Measurements from ENCODE around the gene COL4A3.

Gene COL4A3

DNA sequence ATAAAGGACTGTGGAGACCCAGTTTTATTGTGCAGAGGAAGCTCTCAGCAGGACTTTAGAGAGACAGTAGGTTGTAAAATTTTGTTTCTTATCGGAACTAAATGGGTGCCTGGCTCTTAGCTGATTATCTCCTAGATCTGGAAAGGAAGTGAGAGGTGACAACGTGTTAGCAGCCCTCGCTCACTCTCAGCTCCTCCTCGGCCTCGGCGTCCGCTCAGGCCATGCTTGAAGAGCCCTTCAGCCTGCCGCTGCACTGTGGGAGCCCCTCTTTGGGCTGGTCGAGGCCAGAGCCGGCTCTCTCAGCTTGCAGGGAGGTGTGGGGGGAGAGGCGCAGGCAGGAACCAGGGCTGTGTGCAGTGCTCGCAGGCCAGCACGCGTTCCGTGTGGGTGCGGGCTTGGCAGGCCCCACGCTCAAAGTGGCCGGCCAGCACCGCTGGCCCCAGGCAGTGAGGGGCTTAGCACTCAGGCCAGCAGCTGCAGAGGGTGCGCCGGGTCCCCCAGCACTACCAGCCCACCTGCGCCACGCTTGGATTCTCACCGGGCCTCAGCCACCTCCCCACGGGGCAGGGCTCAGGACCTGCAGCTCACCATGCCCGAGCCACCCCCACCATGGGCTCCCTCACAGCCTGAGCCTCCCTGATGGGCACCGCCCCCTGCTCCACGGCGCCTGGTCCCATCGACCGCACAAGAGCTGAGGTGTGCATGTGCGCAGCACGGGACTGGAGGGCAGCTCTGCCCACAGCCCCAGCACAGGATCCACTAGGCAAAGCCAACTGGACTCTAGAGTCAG, 156.1 kb downstream of the COL4A3 start:
- no peak overlapping the region for H3K4me3 ChIP-seq (ENCODE audit: control insufficient read depth, low read depth, low read length)
- TF ChIP-seq, protein P1, sequence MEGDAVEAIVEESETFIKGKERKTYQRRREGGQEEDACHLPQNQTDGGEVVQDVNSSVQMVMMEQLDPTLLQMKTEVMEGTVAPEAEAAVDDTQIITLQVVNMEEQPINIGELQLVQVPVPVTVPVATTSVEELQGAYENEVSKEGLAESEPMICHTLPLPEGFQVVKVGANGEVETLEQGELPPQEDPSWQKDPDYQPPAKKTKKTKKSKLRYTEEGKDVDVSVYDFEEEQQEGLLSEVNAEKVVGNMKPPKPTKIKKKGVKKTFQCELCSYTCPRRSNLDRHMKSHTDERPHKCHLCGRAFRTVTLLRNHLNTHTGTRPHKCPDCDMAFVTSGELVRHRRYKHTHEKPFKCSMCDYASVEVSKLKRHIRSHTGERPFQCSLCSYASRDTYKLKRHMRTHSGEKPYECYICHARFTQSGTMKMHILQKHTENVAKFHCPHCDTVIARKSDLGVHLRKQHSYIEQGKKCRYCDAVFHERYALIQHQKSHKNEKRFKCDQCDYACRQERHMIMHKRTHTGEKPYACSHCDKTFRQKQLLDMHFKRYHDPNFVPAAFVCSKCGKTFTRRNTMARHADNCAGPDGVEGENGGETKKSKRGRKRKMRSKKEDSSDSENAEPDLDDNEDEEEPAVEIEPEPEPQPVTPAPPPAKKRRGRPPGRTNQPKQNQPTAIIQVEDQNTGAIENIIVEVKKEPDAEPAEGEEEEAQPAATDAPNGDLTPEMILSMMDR (conservative IDR thresholded peaks at IDR 0.05; ENCODE audit: control insufficient read depth, insufficient read depth, low read depth, low read length) = no peak
- DNase-seq (ENCODE audit: low read depth) = no peak

DNA sequence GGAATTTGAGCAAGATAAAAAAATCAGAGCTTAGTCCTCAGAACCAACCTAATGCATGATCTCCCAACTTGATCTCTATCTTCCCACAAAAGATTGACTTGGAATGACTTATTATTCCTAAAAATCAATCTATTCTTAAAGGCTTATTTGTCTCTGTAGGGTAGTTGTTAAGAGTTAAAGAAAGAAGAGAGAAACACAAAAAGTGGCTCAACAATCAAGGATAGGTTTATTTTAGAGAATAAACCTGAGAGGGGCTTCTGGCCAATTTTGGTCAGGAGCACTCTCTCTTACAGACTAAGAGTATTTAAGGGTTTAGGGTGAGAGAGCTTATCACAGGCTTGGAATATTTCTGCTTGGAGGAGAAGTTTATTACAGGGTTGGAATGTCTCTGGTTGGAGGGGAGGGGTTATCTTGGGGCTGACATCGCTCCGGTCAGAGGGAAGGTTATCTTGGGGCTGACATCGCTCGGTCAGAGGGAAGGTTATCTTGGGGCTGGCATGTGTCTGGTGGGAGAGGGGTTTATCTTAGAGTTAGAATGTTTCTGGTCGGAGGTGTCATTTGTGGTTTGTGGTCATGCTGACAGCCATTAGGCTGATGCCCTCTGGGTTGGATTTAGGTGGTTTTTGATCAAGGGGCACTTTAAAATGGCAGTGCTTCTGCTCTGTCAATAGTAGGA, 158.2 kb downstream of the COL4A3 start:
- no peak overlapping the region for H3K4me3 ChIP-seq (ENCODE audit: control insufficient read depth, low read depth, low read length)
- TF ChIP-seq, protein P1 (conservative IDR thresholded peaks at IDR 0.05; ENCODE audit: control insufficient read depth, insufficient read depth, low read depth, low read length) = no peak
- no peak for DNase-seq (ENCODE audit: low read depth)

DNA sequence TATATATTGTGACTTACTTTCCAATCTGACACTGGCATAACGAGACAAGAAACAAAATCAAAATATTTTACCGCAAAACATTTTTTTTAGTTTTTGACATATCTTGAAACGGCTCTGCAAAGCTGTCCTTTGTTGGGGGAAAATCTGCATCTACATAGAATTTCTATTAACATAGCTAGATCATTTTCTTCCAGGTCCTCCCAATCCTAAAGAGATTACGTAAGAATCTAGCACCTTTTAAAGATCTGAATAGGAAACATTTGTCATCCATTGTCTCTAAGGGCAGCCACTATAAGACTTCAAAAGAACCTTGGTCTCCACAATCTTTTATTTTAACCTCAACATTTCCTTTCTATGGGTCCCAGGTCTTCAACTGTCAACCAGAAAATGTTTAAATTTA, 159.4 kb downstream of the COL4A3 start:
- no peak for DNase-seq (ENCODE audit: low read depth)
- no peak overlapping the region for H3K4me3 ChIP-seq (ENCODE audit: control insufficient read depth, low read depth, low read length)
- TF ChIP-seq, protein P1 (conservative IDR thresholded peaks at IDR 0.05; ENCODE audit: control insufficient read depth, insufficient read depth, low read depth, low read length) = no peak

DNA sequence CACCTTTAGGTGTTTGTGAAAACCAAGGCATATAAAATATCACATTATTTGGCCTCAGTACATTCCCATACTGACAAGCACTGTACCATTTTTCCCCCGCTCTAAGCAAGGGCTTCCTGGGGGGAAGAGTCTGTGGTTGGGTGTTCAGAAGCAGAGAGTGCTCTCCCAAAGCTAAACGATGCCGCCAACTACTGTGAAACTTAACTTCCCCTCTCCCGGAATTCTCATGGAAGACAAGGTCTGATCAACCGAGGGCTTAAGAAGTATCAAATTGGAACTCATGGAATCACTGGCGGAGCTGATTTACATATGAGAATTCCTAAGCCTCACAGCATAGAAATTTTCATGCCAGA, 160.2 kb downstream of the COL4A3 start:
- H3K4me3 ChIP-seq (ENCODE audit: control insufficient read depth, low read depth, low read length) = peak overlapping the region; percentile 97
- DNase-seq (ENCODE audit: low read depth) = no peak
- TF ChIP-seq, protein P1 (conservative IDR thresholded peaks at IDR 0.05; ENCODE audit: control insufficient read depth, insufficient read depth, low read depth, low read length) = no peak

DNA sequence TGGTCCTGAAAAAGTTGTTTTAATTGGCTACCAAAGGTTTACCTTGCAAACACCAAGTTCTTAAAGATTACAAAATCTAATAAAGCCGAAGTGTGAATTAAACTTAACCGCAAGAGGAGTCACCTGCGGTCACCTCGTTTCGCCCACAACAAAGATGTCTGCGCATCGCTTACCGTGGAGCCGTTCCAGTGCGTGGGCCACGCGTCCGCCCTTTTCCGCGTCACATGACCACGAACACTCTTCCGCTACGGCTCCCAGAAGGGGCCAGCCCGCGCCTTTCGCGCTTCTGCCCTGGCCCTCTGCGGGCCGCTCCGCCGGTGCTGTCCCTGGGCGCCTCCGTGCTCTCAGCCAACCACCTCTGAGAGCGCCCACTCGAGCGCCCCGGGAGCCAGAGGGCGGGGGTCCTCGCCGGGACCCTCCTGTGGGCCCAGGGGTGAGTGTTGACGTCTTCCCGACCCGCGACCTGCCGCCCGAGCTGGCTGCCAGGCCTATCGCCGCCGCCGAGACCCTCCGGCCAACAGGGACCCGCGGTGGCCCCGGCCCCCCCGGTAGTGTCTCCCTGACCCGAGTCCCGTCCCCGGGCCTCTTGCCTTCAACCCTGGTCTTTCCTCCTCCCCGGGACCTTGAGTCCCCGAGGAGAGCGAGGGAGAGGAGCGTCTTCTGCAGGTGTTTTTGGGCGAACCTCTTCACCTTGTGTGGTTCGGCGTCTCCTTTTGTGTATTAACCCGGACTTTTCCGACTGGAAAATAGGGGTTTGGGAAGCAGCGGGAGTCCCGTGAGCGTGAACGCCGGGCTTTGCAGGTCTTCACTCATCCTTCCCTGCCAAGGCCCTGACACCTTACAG, 160.8 kb downstream of the COL4A3 start, which contains the start of gene MFF:
TSS of gene MFF (plus strand) at position 257 of the 844 bp plus-strand sequence. CDS start 5,415 bp downstream, outside the sequence.
- H3K4me3 ChIP-seq (ENCODE audit: control insufficient read depth, low read depth, low read length) = peak within 1 kb of the TSS; percentile 97
- TF ChIP-seq, protein P1 (conservative IDR thresholded peaks at IDR 0.05; ENCODE audit: control insufficient read depth, insufficient read depth, low read depth, low read length) = no peak
- DNase-seq (ENCODE audit: low read depth) = peak; percentile 91

DNA sequence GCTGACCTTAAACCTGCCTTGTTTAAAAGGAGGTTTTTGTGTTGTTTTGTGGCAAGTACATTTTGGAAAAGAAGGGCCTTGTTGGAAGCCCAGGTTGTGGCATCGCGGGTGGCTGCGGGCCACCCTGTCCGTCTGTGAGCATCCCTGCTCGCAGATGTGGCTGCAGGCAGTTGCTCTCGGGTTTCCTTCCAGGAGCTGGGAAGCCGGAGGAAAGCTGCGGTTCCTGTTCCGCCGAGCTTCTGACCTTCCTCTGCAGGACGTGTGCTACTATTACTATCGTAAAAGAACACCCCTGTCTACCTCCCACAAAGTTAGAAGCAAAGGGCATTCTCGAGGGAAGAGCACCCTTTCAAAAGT, 161.4 kb downstream of the COL4A3 start:
- peak; percentile 53 for DNase-seq (ENCODE audit: low read depth)
- peak overlapping the region; percentile 97 for H3K4me3 ChIP-seq (ENCODE audit: control insufficient read depth, low read depth, low read length)
- TF ChIP-seq, protein P1 (conservative IDR thresholded peaks at IDR 0.05; ENCODE audit: control insufficient read depth, insufficient read depth, low read depth, low read length) = no peak

Data from fibroblast of mammary gland (primary cell).